ENCODE measurements around the gene TMED8. TPM values are rescaled to one million over a fixed set of nuclear protein-coding genes. Genes with fewer than 3 reads are reported as not detected.

Gene TMED8
- total RNA-seq (2021) (32.1 and 42.6 TPM in 2 replicates), Bru-seq, nascent RNA (percentile 81 among the genes with signal in this experiment), BruChase-seq, experiment 1, labeled RNA remaining after a 2-hour chase (percentile 91 among the genes with signal in this experiment), BruChase-seq, experiment 2, labeled RNA remaining after a 6-hour chase (percentile 94 among the genes with signal in this experiment)
- long read RNA-seq, full-length matches to known transcripts: 3 of 24 reads
- long read RNA-seq, partial matches to known transcripts: 0 of 24 reads
- long read RNA-seq, other reads (novel, unspliced or antisense): 21 of 24 reads

- no TSS peak for BruUV-seq (replicated peaks)
- peak; percentile 83 to 97 for DNase-seq
- intact Hi-C loops (cut with micrococcal nuclease; ENCODE audit: unreplicated experiment): loop anchor here (1.0 kb wide), 2 partner anchors 56 to 80 kb away; partner anchors contain the start of genes GSTZ1 and VIPAS39
- H3K27me3 ChIP-seq (ENCODE audit: insufficient read depth, low read depth): no peaks in the 10 kb centered on the region
- peak within 1 kb of the TSS; percentile 40 for H3K27ac ChIP-seq
- H3K36me3 ChIP-seq (ENCODE audit: low read depth): no peaks in the 10 kb centered on the region
- H3K79me2 ChIP-seq (ENCODE audit: low read depth): peaks cover 28% of the 10 kb centered on the region
- no peaks in the 10 kb centered on the region for H4K20me1 ChIP-seq (ENCODE audit: insufficient read depth)
- H3K4me1 ChIP-seq (replicated peaks; ENCODE audit: insufficient read depth): peaks cover 19% of the 10 kb centered on the region
- H2AFZ ChIP-seq: peak within 1 kb of the TSS; percentile 99
- H3K4me3 ChIP-seq: peak within 1 kb of the TSS; percentile 82
- H3K9me3 ChIP-seq (ENCODE audit: insufficient read depth, low read depth): no peaks in the 10 kb centered on the region
- TF ChIP-seq EZH2 (IDR thresholded peaks at IDR 0.05; ENCODE audit: low read depth) (no peak), CTCF (conservative IDR thresholded peaks at IDR 0.05) (peak; percentile 46; the same call in 1 of the 2 replicates)
- CTCF ChIA-PET: interaction anchor here (0.5 to 1.5 kb wide), 4 partner anchors 36 to 992 kb away, joined by 3 to 11 read pairs (median 5); no protein-coding TSS in a partner anchor
- H3K9me2 ChIP-seq (ENCODE audit: insufficient read depth): no peaks in the 10 kb centered on the region
- H3F3A ChIP-seq (ENCODE audit: insufficient read depth, low read depth): no peaks in the 10 kb centered on the region; the same call in none of the 2 replicates
- POLR2A ChIA-PET (ENCODE audit: unreplicated experiment): interaction anchor here (0.5 to 1.5 kb wide), 6 partner anchors 15 to 279 kb away, joined by 3 to 17 read pairs (median 6); partner anchors contain the start of genes CIPC and GSTZ1
- peak within 1 kb of the TSS; percentile 88 for H3K4me2 ChIP-seq
These were observed at the start of gene TMED8, which contains the start of gene SAMD15 for GRCh38 chr14:77376771-77377501. TSS of gene TMED8 (minus strand) at chr14:77377094. CDS start at chr14:77377053, 41 bp downstream. TSS of gene SAMD15 (plus strand) at chr14:77377379. CDS start at chr14:77377419, 40 bp downstream.

- intact Hi-C loops (cut with micrococcal nuclease; ENCODE audit: unreplicated experiment): no loop called here
- Histone ChIP-seq H3F3A (ENCODE audit: insufficient read depth, low read depth) (0 out of 2 replicates have a peak, but pooled peaks cover 7% of the 10 kb centered on the region), H3K4me2 (no peak overlapping the region), H3K9me3 (ENCODE audit: insufficient read depth, low read depth) (no peaks in the 10 kb centered on the region), H3K9me2 (ENCODE audit: insufficient read depth) (no peaks in the 10 kb centered on the region; the same call in 1 of the 2 replicates), H4K20me1 (ENCODE audit: insufficient read depth) (no peaks in the 10 kb centered on the region), H3K27me3 (ENCODE audit: insufficient read depth, low read depth) (no peaks in the 10 kb centered on the region), H2AFZ (no peak overlapping the region), H3K79me2 (ENCODE audit: low read depth) (no peaks in the 10 kb centered on the region), H3K36me3 (ENCODE audit: low read depth) (peaks cover 36% of the 10 kb centered on the region; the same call in 1 of the 2 replicates), H3K27ac (no peak overlapping the region), H3K4me1 (replicated peaks; ENCODE audit: insufficient read depth) (no peaks in the 10 kb centered on the region), H3K4me3 (no peak overlapping the region)
- no peak for DNase-seq
- ChIA-PET POLR2A (ENCODE audit: unreplicated experiment) (no interaction called here), CTCF (interaction anchor here (0.5 kb wide), 1 partner anchor 552 kb away, joined by 4 read pairs; no protein-coding TSS in a partner anchor)
- BruUV-seq (replicated peaks): no TSS peak
- TF ChIP-seq EZH2 (IDR thresholded peaks at IDR 0.05; ENCODE audit: low read depth): no peak
- TF ChIP-seq CTCF (conservative IDR thresholded peaks at IDR 0.05): no peak
These were observed 49.5 kb upstream of the TMED8 start for GRCh38 chr14:77426396-77426795.

GRCh38 chr14:77424862-77425261 lies 48.0 kb upstream of the TMED8 start:
- H3K27me3 ChIP-seq (ENCODE audit: insufficient read depth, low read depth): no peaks in the 10 kb centered on the region
- POLR2A ChIA-PET (ENCODE audit: unreplicated experiment): no interaction called here

More at GRCh38 chr14:77424862-77425261, 48.0 kb upstream of the TMED8 start:
- no peak overlapping the region for H2AFZ ChIP-seq
- H3K27ac ChIP-seq: no peak overlapping the region
- H3K79me2 ChIP-seq (ENCODE audit: low read depth): no peaks in the 10 kb centered on the region
- DNase-seq: no peak
- BruUV-seq (replicated peaks): no TSS peak
- TF ChIP-seq CTCF (conservative IDR thresholded peaks at IDR 0.05): no peak
- no peak for TF ChIP-seq EZH2 (IDR thresholded peaks at IDR 0.05; ENCODE audit: low read depth)
- no peaks in the 10 kb centered on the region for H3K9me2 ChIP-seq (ENCODE audit: insufficient read depth)
- intact Hi-C loops (cut with micrococcal nuclease; ENCODE audit: unreplicated experiment): no loop called here
- H3K4me2 ChIP-seq: no peak overlapping the region
- H3K4me3 ChIP-seq: no peak overlapping the region
- H3K4me1 ChIP-seq (replicated peaks; ENCODE audit: insufficient read depth): no peaks in the 10 kb centered on the region
- H3K9me3 ChIP-seq (ENCODE audit: insufficient read depth, low read depth): peaks cover under 1% of the 10 kb centered on the region; the same call in 1 of the 2 replicates
- CTCF ChIA-PET: no interaction called here
- H4K20me1 ChIP-seq (ENCODE audit: insufficient read depth): no peaks in the 10 kb centered on the region
- peaks cover 35% of the 10 kb centered on the region; the same call in 1 of the 2 replicates for H3K36me3 ChIP-seq (ENCODE audit: low read depth)
- H3F3A ChIP-seq (ENCODE audit: insufficient read depth, low read depth): 0 out of 2 replicates have a peak, but pooled peaks cover 8% of the 10 kb centered on the region

Data from PC-9 (cell line).